ENCODE data around the gene PCDHB16. TPM values are rescaled to one million over a fixed set of nuclear protein-coding genes. Genes with fewer than 3 reads are reported as not detected.
"Not testable (repeated sequence)": the region's sequence is repeated elsewhere in the genome, so short reads cannot be mapped to it uniquely, and the experiment has no call there.

The PCDHB16 gene
- total and polyA plus RNA-seq, 5 donors: 1.3 to 2.6 (median 2.3) TPM

DNA sequence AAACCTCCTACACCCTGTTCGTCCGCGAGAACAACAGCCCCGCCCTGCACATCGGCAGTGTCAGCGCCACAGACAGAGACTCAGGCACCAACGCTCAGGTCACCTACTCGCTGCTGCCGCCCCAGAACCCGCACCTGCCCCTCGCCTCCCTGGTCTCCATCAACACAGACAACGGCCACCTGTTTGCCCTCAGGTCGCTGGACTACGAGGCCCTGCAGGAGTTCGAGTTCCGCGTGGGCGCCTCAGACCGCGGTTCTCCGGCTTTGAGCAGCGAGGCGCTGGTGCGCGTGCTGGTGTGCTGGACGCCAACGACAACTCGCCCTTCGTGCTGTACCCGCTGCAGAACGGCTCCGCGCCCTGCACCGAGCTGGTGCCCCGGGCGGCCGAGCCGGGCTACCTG lies 24.8 kb upstream of the PCDHB16 start:
- H3K4me1 ChIP-seq (ENCODE audit: control insufficient read depth, insufficient read depth, low read length); H3K27me3 ChIP-seq (ENCODE audit: control insufficient read depth, insufficient read depth); DNase-seq; intact Hi-C loops (cut with DNase I); H3K27ac ChIP-seq (ENCODE audit: low read length); ATAC-seq; H3K4me3 ChIP-seq (ENCODE audit: low read length); H3K9me3 ChIP-seq (ENCODE audit: control insufficient read depth, low read length): not testable (repeated sequence)
- WGBS: 32% methylated on average over 38 of the region's 38 CpGs

DNA sequence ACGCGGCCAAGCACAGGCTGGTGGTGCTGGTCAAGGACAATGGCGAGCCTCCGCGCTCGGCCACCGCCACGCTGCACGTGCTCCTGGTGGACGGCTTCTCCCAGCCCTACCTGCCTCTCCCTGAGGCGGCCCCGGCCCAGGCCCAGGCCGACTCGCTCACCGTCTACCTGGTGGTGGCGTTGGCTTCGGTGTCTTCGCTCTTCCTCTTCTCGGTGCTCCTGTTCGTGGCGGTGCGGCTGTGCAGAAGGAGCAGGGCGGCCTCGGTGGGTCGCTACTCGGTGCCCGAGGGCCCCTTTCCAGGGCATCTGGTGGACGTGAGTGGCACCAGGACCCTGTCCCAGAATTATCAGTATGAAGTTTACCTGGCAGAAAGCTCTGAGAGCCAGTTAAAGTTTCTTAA lies 24.3 kb upstream of the PCDHB16 start:
- H3K4me3 ChIP-seq (ENCODE audit: low read length); H3K27me3 ChIP-seq (ENCODE audit: control insufficient read depth, insufficient read depth); ATAC-seq; H3K4me1 ChIP-seq (ENCODE audit: control insufficient read depth, insufficient read depth, low read length); intact Hi-C loops (cut with DNase I); H3K27ac ChIP-seq (ENCODE audit: low read length); H3K9me3 ChIP-seq (ENCODE audit: control insufficient read depth, low read length); DNase-seq: not testable (repeated sequence)
- WGBS: 32% methylated on average over 20 of the region's 28 CpGs

DNA sequence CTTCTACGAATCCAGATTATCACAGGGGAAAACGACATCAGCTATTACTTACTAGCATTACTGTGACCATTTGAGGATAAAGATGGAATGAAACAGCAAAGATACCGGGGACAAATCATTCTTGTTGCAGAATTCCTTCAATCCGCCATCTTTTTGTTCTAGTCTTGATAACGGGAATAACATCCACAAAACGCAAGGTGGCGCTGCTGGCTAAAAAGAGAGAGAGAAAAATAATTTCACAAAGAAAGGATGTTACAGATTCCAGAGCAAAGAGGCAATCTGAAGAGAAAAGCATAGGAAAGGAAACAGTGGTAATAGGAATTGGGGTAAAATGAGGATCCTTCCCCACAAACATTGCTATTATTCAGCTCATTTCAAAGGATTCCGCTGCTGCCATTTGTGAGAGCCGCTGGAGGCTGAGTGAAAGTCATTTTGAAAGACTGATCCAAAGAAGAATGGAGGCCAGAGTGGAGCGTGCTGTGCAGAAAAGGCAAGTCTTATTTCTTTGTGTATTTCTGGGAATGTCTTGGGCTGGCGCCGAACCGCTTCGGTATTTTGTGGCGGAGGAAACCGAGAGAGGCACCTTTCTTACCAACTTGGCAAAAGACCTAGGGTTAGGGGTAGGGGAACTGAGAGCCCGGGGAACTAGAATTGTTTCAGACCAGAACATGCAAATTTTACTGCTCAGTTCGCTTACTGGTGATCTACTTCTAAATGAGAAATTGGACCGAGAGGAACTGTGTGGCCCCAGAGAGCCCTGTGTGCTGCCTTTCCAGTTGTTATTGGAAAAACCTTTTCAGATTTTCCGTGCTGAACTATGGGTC lies 9.6 kb upstream of the PCDHB16 start, which contains the start of gene PCDHB7:
Gene PCDHB7 (plus strand): TSS at position 264 of the 824 bp plus-strand sequence. CDS start 192 bp downstream, at position 456.
- intact Hi-C loops (cut with DNase I): loop anchor here in 1 of 4 donors (10.0 kb wide), 1 partner anchor 392 kb away; no protein-coding TSS in a partner anchor
- Histone ChIP-seq H3K4me1 (ENCODE audit: control insufficient read depth, insufficient read depth, low read length) (no peaks in the 10 kb centered on the region), H3K4me3 (ENCODE audit: low read length) (peak within 1 kb of the TSS; percentile 39), H3K9me3 (ENCODE audit: control insufficient read depth, low read length) (peaks cover 9% of the 10 kb centered on the region), H3K27me3 (ENCODE audit: control insufficient read depth, insufficient read depth) (no peaks in the 10 kb centered on the region), H3K27ac (ENCODE audit: low read length) (no peak within 1 kb of the TSS)
- DNase-seq (no peak), ATAC-seq (no peak)
- WGBS: 30% methylated on average over 20 of the region's 20 CpGs

DNA sequence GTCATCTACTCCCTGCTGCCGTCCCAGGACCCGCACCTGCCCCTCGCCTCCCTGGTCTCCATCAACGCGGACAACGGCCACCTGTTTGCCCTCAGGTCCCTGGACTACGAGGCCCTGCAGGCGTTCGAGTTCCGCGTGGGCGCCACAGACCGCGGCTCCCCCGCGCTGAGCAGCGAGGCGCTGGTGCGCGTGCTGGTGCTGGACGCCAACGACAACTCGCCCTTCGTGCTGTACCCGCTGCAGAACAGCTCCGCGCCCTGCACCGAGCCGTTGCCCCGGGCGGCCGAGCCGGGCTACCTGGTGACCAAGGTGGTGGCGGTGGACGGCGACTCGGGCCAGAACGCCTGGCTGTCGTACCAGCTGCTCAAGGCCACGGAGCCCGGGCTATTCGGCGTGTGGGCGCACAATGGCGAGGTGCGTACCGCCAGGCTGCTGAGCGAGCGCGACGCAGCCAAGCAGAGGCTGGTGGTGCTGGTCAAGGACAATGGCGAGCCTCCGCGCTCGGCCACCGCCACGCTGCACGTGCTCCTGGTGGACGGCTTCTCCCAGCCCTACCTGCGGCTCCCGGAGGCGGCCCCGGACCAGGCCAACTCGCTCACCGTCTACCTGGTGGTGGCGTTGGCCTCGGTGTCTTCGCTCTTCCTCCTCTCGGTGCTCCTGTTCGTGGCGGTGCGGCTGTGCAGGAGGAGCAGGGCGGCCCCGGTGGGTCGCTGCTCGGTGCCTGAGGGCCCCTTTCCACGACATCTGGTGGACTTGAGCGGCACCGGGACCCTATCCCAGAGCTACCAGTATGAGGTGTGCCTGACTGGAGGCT lies 7.7 kb upstream of the PCDHB16 start:
- not testable (repeated sequence) for H3K9me3 ChIP-seq (ENCODE audit: control insufficient read depth, low read length)
- intact Hi-C loops (cut with DNase I): loop anchor here in 1 of 4 donors (10.0 kb wide), 1 partner anchor 390 kb away; no protein-coding TSS in a partner anchor
- peak in 1 of 3 donors; percentile 32 for DNase-seq

DNA sequence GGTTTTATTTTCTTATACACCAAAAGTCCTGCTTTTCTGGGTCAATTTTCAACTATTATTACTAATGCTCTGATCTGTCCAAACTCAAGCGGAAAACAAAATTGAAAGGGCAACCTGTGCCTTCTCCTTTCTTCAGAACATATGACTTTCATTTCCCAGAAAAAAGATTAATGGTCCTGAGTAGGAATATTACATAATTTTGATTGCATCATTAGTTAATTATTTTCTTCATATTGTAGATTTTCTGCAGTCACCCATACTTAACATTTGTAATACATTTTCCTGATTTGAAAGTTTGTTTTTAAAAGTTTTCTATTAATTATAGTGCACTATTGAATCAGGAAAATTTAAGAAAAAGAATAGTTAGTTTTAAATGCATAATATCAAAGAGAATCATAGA lies 6.3 kb upstream of the PCDHB16 start:
- H3K27me3 ChIP-seq (ENCODE audit: control insufficient read depth, insufficient read depth): no peaks in the 10 kb centered on the region
- no peak overlapping the region for H3K27ac ChIP-seq (ENCODE audit: low read length)
- H3K4me3 ChIP-seq (ENCODE audit: low read length): no peak overlapping the region
- 59% methylated on average over 1 of the region's 1 CpG for WGBS
- DNase-seq: no peak
- peaks cover 9% of the 10 kb centered on the region for H3K9me3 ChIP-seq (ENCODE audit: control insufficient read depth, low read length)
- intact Hi-C loops (cut with DNase I): loop anchor here in 1 of 4 donors (10.0 kb wide), 1 partner anchor 389 kb away; no protein-coding TSS in a partner anchor
- H3K4me1 ChIP-seq (ENCODE audit: control insufficient read depth, insufficient read depth, low read length): no peaks in the 10 kb centered on the region
- ATAC-seq: no peak

More for the DNA sequence above, 7.7 kb upstream of the PCDHB16 start:
- H3K27me3 ChIP-seq (ENCODE audit: control insufficient read depth, insufficient read depth); H3K27ac ChIP-seq (ENCODE audit: low read length); H3K4me3 ChIP-seq (ENCODE audit: low read length); H3K4me1 ChIP-seq (ENCODE audit: control insufficient read depth, insufficient read depth, low read length); ATAC-seq: not testable (repeated sequence)
- 41% methylated on average over 79 of the region's 79 CpGs for WGBS

DNA sequence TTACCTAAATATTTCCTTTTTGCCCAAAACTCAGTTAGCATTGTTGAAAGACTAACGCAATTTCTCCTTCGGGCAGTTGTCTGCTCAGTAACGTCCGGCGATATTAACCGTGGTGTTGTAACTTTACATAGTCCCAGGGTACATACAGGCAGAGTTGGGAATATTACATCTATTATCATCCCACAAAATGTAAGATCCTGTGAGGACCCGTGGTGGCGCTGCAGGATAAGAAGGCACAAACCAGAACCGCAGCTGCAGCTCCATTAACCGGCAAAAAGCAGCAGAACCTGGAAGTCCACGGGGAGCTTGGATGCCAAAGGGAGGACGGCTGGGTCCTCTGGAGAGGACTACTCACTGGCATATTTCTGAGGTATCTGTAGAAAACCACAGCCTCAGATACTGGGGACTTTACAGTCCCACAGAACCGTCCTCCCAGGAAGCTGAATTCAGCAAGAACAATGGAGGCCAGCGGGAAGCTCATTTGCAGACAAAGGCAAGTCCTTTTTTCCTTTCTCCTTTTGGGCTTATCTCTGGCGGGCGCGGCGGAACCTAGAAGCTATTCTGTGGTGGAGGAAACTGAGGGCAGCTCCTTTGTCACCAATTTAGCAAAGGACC lies 4.5 kb upstream of the PCDHB16 start, which contains the start of gene PCDHB8:
Gene PCDHB8 (plus strand): TSS at position 214 of the 615 bp plus-strand sequence. CDS start 245 bp downstream, at position 459.
- ATAC-seq: peak in 1 of 2 donors; percentile 47
- not testable (repeated sequence) for H3K4me3 ChIP-seq (ENCODE audit: low read length); DNase-seq; H3K27ac ChIP-seq (ENCODE audit: low read length); H3K27me3 ChIP-seq (ENCODE audit: control insufficient read depth, insufficient read depth); H3K4me1 ChIP-seq (ENCODE audit: control insufficient read depth, insufficient read depth, low read length)
- peaks cover 11% of the 10 kb centered on the region for H3K9me3 ChIP-seq (ENCODE audit: control insufficient read depth, low read length)
- intact Hi-C loops (cut with DNase I): loop anchor here in 1 of 4 donors (10.0 kb wide), 1 partner anchor 387 kb away; no protein-coding TSS in a partner anchor
- WGBS: 24% methylated on average over 14 of the region's 18 CpGs

DNA sequence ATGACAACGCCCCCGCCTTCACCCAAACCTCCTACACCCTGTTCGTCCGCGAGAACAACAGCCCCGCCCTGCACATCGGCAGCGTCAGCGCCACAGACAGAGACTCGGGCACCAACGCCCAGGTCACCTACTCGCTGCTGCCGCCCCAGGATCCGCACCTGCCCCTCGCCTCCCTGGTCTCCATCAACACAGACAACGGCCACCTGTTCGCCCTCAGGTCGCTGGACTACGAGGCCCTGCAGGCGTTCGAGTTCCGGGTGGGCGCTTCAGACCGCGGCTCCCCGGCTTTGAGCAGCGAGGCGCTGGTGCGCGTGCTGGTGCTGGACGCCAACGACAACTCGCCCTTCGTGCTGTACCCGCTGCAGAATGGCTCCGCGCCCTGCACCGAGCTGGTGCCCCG lies 2.8 kb upstream of the PCDHB16 start:
- H3K27ac ChIP-seq (ENCODE audit: low read length); H3K4me1 ChIP-seq (ENCODE audit: control insufficient read depth, insufficient read depth, low read length); H3K27me3 ChIP-seq (ENCODE audit: control insufficient read depth, insufficient read depth); H3K9me3 ChIP-seq (ENCODE audit: control insufficient read depth, low read length); H3K4me3 ChIP-seq (ENCODE audit: low read length); ATAC-seq: not testable (repeated sequence)
- DNase-seq: peak in 1 of 3 donors; percentile 48
- intact Hi-C loops (cut with DNase I): loop anchor here in 1 of 4 donors (10.0 kb wide), 1 partner anchor 385 kb away; no protein-coding TSS in a partner anchor
- 35% methylated on average over 35 of the region's 39 CpGs for WGBS

DNA sequence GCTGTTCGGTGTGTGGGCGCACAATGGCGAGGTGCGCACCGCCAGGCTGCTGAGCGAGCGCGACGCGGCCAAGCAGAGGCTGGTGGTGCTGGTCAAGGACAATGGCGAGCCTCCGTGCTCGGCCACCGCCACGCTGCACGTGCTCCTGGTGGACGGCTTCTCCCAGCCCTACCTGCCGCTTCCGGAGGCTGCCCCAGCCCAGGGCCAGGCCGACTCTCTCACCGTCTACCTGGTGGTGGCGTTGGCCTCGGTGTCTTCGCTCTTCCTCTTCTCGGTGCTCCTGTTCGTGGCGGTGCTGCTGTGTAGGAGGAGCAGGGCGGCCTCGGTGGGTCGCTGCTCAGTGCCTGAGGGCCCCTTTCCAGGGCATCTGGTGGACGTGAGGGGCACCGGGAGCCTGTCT lies 2.3 kb upstream of the PCDHB16 start:
- ATAC-seq; H3K4me3 ChIP-seq (ENCODE audit: low read length); H3K27me3 ChIP-seq (ENCODE audit: control insufficient read depth, insufficient read depth); DNase-seq; H3K4me1 ChIP-seq (ENCODE audit: control insufficient read depth, insufficient read depth, low read length); H3K27ac ChIP-seq (ENCODE audit: low read length): not testable (repeated sequence)
- WGBS: 28% methylated on average over 30 of the region's 32 CpGs
- intact Hi-C loops (cut with DNase I): loop anchor here in 1 of 4 donors (10.0 kb wide), 1 partner anchor 385 kb away; no protein-coding TSS in a partner anchor
- peaks cover 11% of the 10 kb centered on the region for H3K9me3 ChIP-seq (ENCODE audit: control insufficient read depth, low read length)

DNA sequence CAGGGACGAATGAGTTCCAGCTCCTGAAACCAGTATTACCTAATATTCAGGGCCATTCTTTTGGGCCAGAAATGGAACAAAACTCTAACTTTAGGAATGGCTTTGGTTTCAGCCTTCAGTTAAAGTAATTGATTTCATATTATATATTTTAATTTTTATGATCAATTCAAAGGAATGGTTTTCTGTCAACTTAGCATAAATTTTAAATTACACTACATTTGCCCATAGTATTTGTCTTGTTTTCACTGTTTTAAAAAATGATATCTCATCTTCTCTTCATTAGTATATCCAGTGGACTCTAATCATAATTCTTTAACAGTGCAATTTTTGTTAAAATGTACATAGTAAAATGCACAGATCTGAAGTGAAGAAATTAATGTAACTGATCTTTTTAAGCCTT lies 1.9 kb upstream of the PCDHB16 start:
- no peaks in the 10 kb centered on the region for H3K27me3 ChIP-seq (ENCODE audit: control insufficient read depth, insufficient read depth)

DNA sequence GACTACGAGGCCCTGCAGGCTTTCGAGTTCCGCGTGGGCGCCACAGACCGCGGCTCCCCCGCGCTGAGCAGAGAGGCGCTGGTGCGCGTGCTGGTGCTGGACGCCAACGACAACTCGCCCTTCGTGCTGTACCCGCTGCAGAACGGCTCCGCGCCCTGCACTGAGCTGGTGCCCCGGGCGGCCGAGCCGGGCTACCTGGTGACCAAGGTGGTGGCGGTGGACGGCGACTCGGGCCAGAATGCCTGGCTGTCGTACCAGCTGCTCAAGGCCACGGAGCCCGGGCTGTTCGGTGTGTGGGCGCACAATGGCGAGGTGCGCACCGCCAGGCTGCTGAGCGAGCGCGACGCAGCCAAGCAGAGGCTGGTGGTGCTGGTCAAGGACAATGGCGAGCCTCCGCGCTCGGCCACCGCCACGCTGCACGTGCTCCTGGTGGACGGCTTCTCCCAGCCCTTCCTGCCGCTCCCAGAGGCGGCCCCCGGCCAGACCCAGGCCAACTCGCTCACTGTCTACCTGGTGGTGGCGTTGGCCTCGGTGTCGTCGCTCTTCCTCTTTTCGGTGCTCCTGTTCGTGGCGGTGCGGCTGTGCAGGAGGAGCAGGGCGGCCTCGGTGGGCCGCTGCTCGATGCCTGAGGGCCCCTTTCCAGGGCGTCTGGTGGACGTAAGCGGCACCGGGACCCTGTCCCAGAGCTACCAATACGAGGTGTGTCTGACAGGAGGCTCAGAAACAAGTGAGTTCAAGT lies 2.1 kb downstream of the PCDHB16 start:
- 34% methylated on average over 43 of the region's 69 CpGs for WGBS
- H3K27me3 ChIP-seq (ENCODE audit: control insufficient read depth, insufficient read depth); H3K4me1 ChIP-seq (ENCODE audit: control insufficient read depth, insufficient read depth, low read length); ATAC-seq; DNase-seq; H3K27ac ChIP-seq (ENCODE audit: low read length); intact Hi-C loops (cut with DNase I); H3K4me3 ChIP-seq (ENCODE audit: low read length): not testable (repeated sequence)
- peaks cover 17% of the 10 kb centered on the region for H3K9me3 ChIP-seq (ENCODE audit: control insufficient read depth, low read length)

More for the DNA sequence above, 1.9 kb upstream of the PCDHB16 start:
- ATAC-seq (no peak), DNase-seq (no peak)
- H3K4me1 ChIP-seq (ENCODE audit: control insufficient read depth, insufficient read depth, low read length): no peaks in the 10 kb centered on the region
- H3K9me3 ChIP-seq (ENCODE audit: control insufficient read depth, low read length): peaks cover 11% of the 10 kb centered on the region
- no peak overlapping the region for H3K4me3 ChIP-seq (ENCODE audit: low read length)
- intact Hi-C loops (cut with DNase I): no loop called here
- WGBS: 40% methylated on average over 1 of the region's 1 CpG
- H3K27ac ChIP-seq (ENCODE audit: low read length): no peak overlapping the region
